Heart right ventricle (tissue), 16 donors: Measurements from ENCODE around the gene RBSN. TPM values are rescaled to one million over a fixed set of nuclear protein-coding genes. Genes with fewer than 3 reads are reported as not detected.

Experiments used
- ATAC-seq, 8 donors: fragments of 200-7000 bp; cut with Tn5 transposase; one replicate each; pipeline ENCODE4 v1.9.1; 2020; ENCODE audit warnings: mild to moderate bottlenecking in 8 of 8, moderate library complexity in 8 of 8, moderate number of reproducible peaks in 1 of 8
- DNase-seq, 2 donors: peaks; one replicate each; pipeline ENCODE4 v3.0.0-alpha.2; 2020
- H3K27ac ChIP-seq, 10 donors: fragments of 200-600 bp; sonication (generic) in 2 of 10; one replicate each; pipeline versions ENCODE4 v1.5.0 to v1.8.0; 2020 to 2022; ENCODE audit warnings: mild to moderate bottlenecking in 3 of 10
- H3K27me3 ChIP-seq, 7 donors: fragments of 200-600 bp; one replicate each; pipeline ENCODE4 v1.8.0; 2021 to 2022; ENCODE audit warnings: mild to moderate bottlenecking in 2 of 7
- H3K36me3 ChIP-seq, 9 donors: fragments of 200-600 bp; sonication (generic) in 1 of 9; one replicate each; pipeline versions ENCODE4 v1.5.0 to v1.8.0; 2020 to 2022; ENCODE audit warnings: mild to moderate bottlenecking in 2 of 9
- H3K4me1 ChIP-seq, 9 donors: fragments of 200-600 bp; sonication (generic) in 1 of 9; one replicate each; pipeline versions ENCODE4 v1.5.0 to v1.8.0; 2020 to 2022; ENCODE audit warnings: mild to moderate bottlenecking in 4 of 9
- H3K4me3 ChIP-seq, 10 donors: fragments of 200-600 bp; sonication (generic) in 2 of 10; one replicate each; pipeline versions ENCODE4 v1.5.0 to v1.8.0; 2020 to 2022; ENCODE audit warnings: mild to moderate bottlenecking in 7 of 10, moderate library complexity in 2 of 10
- H3K9me3 ChIP-seq, 11 donors: fragments of 200-600 bp in 10 of 11; sonication (generic) in 2 of 11; one replicate each; pipeline versions ENCODE4 v1.5.0 to v1.8.0; 2013 to 2022; ENCODE audit warnings: mild to moderate bottlenecking in 2 of 11, control low read depth in 1 of 11, moderate library complexity in 1 of 11
- CTCF ChIP-seq, 9 donors: fragments of 200-600 bp; sonication (generic) in 2 of 9; IDR thresholded peaks; one replicate each; pipeline versions ENCODE4 v1.5.0 to v1.8.0; 2021 to 2022; ENCODE audit warnings: antibody characterized with exemption in 9 of 9, mild to moderate bottlenecking in 5 of 9, moderate library complexity in 1 of 9
- WGBS, 2 donors: extraction: QIAGEN DNeasy Blood & Tissue Kit; methylation state at CpG; one replicate each; pipeline ENCODE4 v1.1.7; 2013; ENCODE audit warnings: inconsistent platforms in 1 of 2; 5-methylcytosine and 5-hydroxymethylcytosine counted together
- intact Hi-C, 10 donors: fragments of 100-400 bp; cut with DNase I; formaldehyde crosslinking; loops; one replicate each; pipeline versions ENCODE4 v1.11.1 to v1.14.2; 2022
- polyA plus RNA-seq, 2 donors: library from polyadenylated mRNA; stranded (reverse); fragments of 200-250 nt; gene quantifications; one replicate each; pipeline ENCODE4 v1.2.3, GENCODE V29; 2013
- total RNA-seq, 10 donors: library from RNA; stranded (reverse); fragmentation: NEBNext Ultra II Directional in 3 of 10; extraction: Animal tissue kit (Norgen Biotek cat#: 25700) in 3 of 10; gene quantifications; one replicate each; pipeline versions ENCODE4 v1.2.1 to v1.2.4, GENCODE V29; 2021 to 2023
- donor health status: Arrhythmogenic right ventricular cardiomyopathy.
- donor health status: ischemic (EF 13 %, LVEDD 7.1; RV severe dilation, severe dysfunction).
- donor health status: healthy with polysubstance abuse.
- donor health status: DM: no; HTN: yes; CAD: no.
- donor health status: DM: no; HTN: no; CAD: no.
- donor health status: ischemic (EF 25% LVEDD 6.9; RV normal size, moderate dysfunction).
- donor health status: ischemic (EF 25% LVEDD 5.7; RV mildly dilated, moderate dysfunction).
- donor health status: healthy.
- donor health status: DM: yes; HTN: yes; CAD: no.
- donor health status: Ischemic cardiomyopathy.
- donor health status: ischemic (EF 35%, LVEDD 5.7; RV mildly dilated, moderate dysfunction).
- donor health status: nonischemic (EF 11% LVEDD 7.7; RV severe dilation, severe dysfunction).
- donor health status: DM: yes; HTN: yes; CAD: no.
- donor health status: PGD.
- donor health status: ischemic (EF 29% LVEDD 5.4; RV normal size, mild dysfunction).
- donor health status: nonischemic (EF 23%, LVEDD 6.1; RV moderate dilation, normal function).

RBSN gene
- total and polyA plus RNA-seq, 12 donors = 5.5 to 23.8 (median 20.6) TPM

GRCh38 chr3:15052335-15053242 lies 46.4 kb downstream of the RBSN start:
- 87% methylated on average over 14 of the region's 14 CpGs for WGBS, 2 donors
- Histone ChIP-seq H3K4me3 (no peak overlapping the region), H3K4me1 (peaks cover 0 to 5% (median 0%) of the 10 kb centered on the region in 9 donors), H3K27ac (no peak overlapping the region), H3K36me3 (peaks cover 0 to 81% (median 40%) of the 10 kb centered on the region in 9 donors), H3K27me3 (no peaks in the 10 kb centered on the region), H3K9me3 (no peaks in the 10 kb centered on the region)
- no peak for DNase-seq
- intact Hi-C loops = loop anchor here in 1 of 10 donors (1.0 kb wide), 1 partner anchor 41 kb away; no protein-coding TSS in a partner anchor
- no peak for TF ChIP-seq CTCF (IDR thresholded peaks at IDR 0.05)
- ATAC-seq = peak in 3 of 8 donors; percentile 12 to 39 (median 17)

GRCh38 chr3:15051531-15051930 lies 47.4 kb downstream of the RBSN start:
- intact Hi-C loops = no loop called here
- no peaks in the 10 kb centered on the region for H3K9me3 ChIP-seq
- H3K27ac ChIP-seq = no peak overlapping the region
- no peaks in the 10 kb centered on the region for H3K27me3 ChIP-seq
- peaks cover 0 to 5% (median 0%) of the 10 kb centered on the region in 9 donors for H3K4me1 ChIP-seq
- WGBS, 2 donors = 67 to 70% methylated on average over 1 of the region's 1 CpG
- peaks cover 0 to 81% (median 50%) of the 10 kb centered on the region in 9 donors for H3K36me3 ChIP-seq
- no peak overlapping the region for H3K4me3 ChIP-seq
- peak in 7 of 9 donors; percentile 34 to 61 (median 41) for TF ChIP-seq CTCF (IDR thresholded peaks at IDR 0.05)
- DNase-seq (no peak), ATAC-seq (peak in 6 of 8 donors; percentile 46 to 77 (median 70))

- 86 to 89% methylated on average over 3 of the region's 3 CpGs for WGBS, 2 donors
- DNase-seq (no peak), ATAC-seq (no peak)
- H3K9me3 ChIP-seq = no peaks in the 10 kb centered on the region
- H3K4me1 ChIP-seq = peaks cover 0 to 9% (median 0%) of the 10 kb centered on the region in 9 donors
- H3K27me3 ChIP-seq = no peaks in the 10 kb centered on the region
- TF ChIP-seq CTCF (IDR thresholded peaks at IDR 0.05) = no peak
- intact Hi-C loops = no loop called here
- peaks cover 0 to 87% (median 60%) of the 10 kb centered on the region in 9 donors for H3K36me3 ChIP-seq
- H3K27ac ChIP-seq = no peak overlapping the region
- no peak overlapping the region for H3K4me3 ChIP-seq
Observed at GRCh38 chr3:15050405-15051092, 48.4 kb downstream of the RBSN start.

GRCh38 chr3:15049584-15049983 lies 49.4 kb downstream of the RBSN start:
- H3K36me3 ChIP-seq = peaks cover 2 to 97% (median 70%) of the 10 kb centered on the region in 9 donors

More at GRCh38 chr3:15049584-15049983, 49.4 kb downstream of the RBSN start:
- no peak overlapping the region for H3K27ac ChIP-seq
- DNase-seq = no peak
- H3K27me3 ChIP-seq = no peaks in the 10 kb centered on the region
- intact Hi-C loops = loop anchor here in 4 of 10 donors (10.0 kb wide), 2 partner anchors 105 to 115 kb away; partner anchors contain the start of gene NR2C2 (in 3 of the 4)
- no peak overlapping the region for H3K4me3 ChIP-seq
- peaks cover 0 to 9% (median 0%) of the 10 kb centered on the region in 9 donors for H3K4me1 ChIP-seq
- H3K9me3 ChIP-seq = no peaks in the 10 kb centered on the region
- TF ChIP-seq CTCF (IDR thresholded peaks at IDR 0.05) = no peak
- 85 to 95% methylated on average over 2 of the region's 2 CpGs for WGBS, 2 donors
- ATAC-seq = no peak
